GM19240 (cell line): ENCODE measurements around the gene HSPH1.
"Not testable (repeated sequence)": the region's sequence is repeated elsewhere in the genome, so short reads cannot be mapped to it uniquely, and the experiment has no call there.

Source experiments
- DNase-seq: peaks from one replicate; pipeline ENCODE4 v3.0.0; 2011; ENCODE audit warnings: low spot score; ENCODE audit not compliant: insufficient read length

The HSPH1 gene

GRCh38 chr13:31097911-31098434 lies 63.7 kb downstream of the HSPH1 start:
- DNase-seq = not testable (repeated sequence)

DNA sequence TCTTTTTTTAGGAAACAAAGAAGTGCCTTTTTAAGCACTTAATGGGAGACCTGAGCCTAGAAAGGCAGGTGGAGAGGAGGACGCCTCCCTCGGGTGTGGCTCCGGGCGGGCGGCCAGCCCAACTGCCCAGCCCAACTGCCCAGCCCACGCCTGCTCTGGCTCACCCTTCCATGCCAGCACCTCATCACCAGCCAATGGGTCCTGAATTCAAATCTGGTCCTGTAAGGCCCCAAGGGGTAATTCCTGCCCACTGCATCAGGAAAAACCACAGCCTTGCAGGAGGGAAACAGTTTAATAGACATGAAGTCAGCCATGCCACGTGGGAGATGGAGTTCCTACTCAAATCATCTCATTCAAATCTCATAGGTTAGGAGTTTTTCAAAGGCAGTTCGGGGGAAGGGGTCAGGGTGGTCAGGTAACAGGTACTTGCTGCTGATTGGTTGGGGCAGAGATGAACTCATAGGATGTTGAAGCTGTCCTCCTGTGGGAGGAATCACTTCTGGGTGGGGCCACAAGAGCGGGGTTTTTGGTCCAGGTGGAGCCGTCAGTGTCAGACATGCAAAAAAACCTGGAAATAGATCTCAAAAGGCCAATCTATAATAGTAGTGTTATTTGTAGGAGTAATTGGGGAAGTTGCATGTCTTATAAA lies 64.9 kb downstream of the HSPH1 start:
- no peak for DNase-seq

- DNase-seq = no peak
Measured at GRCh38 chr13:31094331-31095015, 67.2 kb downstream of the HSPH1 start.

- no peak for DNase-seq
Measured at GRCh38 chr13:31093145-31093885, 68.4 kb downstream of the HSPH1 start.

- DNase-seq = no peak
Measured at GRCh38 chr13:31092646-31093045, 69.1 kb downstream of the HSPH1 start.

- DNase-seq = no peak
Measured at GRCh38 chr13:31090961-31091624, 70.6 kb downstream of the HSPH1 start.

DNA sequence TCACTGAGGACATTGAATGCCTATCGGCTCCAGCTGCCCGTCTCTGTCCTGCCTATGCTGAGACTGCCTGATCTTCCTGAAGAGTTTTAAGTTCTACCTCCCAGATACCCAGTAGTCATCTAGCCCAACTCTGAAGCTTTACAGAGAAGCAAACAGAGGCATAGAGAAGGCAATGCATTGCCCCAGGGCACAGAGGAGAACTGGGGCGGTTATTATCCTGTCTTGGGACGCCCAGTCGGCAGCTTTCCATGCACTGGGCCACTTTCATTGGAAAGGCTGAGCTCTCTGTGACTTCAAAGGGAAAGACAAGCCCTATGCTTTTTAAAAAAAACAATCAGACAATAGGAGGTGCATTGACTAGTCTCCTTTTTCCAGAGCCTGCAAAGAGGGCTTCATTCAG lies 71.6 kb downstream of the HSPH1 start:
- DNase-seq = no peak

DNA sequence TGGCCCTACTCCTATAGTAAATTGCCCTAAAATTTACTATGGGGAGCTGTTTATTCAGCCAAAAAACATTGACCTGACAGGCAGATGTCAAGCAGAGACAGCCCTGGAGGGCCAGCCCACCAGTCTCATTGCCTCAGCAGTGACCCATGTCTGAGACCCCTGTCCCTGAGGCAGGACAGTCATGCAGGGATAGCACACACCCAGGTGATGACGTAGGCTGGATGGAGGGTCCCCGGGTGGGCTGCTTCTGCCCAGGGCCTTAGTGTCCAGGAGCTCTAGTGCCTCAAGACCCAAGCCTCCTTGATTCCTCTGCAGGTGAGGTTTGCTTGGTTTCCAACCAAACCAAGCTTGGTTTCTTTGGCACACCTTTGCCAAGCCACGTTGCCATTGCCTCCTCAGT lies 72.1 kb downstream of the HSPH1 start:
- no peak for DNase-seq

DNA sequence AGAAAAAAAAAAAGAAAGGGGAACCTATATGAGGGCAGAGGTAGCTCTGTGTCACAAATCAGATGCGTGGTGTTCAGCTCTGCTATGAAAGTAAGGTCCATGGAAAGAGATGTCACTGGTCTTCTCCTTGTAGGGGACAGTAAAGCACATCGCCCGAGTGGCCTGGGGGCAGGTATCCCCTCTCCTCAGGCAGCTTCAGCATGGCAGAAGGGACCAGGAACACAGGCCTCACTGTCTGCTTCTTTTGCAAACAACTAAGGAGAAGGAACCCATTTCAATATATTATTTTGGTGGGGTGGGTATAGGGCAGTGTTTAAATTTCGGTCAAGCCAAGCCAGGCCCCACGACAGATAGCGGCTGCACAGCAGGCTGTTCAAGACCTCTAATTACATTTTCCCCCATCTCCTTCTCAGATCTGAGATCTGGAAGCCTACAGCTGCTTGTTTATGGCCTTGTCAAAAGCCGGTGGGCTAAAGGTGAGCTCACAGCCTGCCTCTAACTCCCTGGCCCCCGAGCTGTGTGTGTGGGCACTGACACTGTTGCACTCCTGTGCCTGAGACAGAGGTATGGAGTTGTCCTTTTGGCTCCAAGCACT lies 72.8 kb downstream of the HSPH1 start:
- DNase-seq = no peak
